Measurements from ENCODE around the gene RBM8A. TPM values are rescaled to one million over a fixed set of nuclear protein-coding genes. Genes with fewer than 3 reads are reported as not detected.

The RBM8A gene
- total RNA-seq, 1 donor: 111 TPM

- DNase-seq (ENCODE audit: low read depth): peak; percentile 87
- TF ChIP-seq, protein P1, sequence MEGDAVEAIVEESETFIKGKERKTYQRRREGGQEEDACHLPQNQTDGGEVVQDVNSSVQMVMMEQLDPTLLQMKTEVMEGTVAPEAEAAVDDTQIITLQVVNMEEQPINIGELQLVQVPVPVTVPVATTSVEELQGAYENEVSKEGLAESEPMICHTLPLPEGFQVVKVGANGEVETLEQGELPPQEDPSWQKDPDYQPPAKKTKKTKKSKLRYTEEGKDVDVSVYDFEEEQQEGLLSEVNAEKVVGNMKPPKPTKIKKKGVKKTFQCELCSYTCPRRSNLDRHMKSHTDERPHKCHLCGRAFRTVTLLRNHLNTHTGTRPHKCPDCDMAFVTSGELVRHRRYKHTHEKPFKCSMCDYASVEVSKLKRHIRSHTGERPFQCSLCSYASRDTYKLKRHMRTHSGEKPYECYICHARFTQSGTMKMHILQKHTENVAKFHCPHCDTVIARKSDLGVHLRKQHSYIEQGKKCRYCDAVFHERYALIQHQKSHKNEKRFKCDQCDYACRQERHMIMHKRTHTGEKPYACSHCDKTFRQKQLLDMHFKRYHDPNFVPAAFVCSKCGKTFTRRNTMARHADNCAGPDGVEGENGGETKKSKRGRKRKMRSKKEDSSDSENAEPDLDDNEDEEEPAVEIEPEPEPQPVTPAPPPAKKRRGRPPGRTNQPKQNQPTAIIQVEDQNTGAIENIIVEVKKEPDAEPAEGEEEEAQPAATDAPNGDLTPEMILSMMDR (IDR thresholded peaks at IDR 0.05; ENCODE audit: insufficient read depth, low read length): no peak
- H3K4me3 ChIP-seq (ENCODE audit: low read depth, low read length): peak overlapping the region; percentile 82
Measured at GRCh38 chr1:145956781-145957442, 29.6 kb upstream of the RBM8A start.

DNA sequence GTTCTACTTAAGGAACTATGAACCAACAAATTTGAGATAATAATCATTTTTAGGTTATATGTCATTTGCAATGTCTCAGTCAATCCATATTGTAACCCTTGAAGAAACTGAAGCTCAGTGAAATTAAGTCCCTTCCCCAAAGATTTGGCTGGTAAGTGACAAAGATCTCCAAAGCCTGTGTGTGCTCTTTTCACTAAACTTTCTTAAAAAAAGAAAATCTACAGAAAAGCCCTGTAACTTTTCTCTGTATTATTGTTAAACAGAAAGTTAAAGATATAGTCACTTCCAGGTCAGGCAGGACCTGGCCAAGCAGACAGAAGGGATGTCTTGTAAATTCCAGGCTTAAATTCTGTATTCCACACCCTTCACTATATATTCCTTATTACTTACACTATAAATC, 29.1 kb upstream of the RBM8A start:
- TF ChIP-seq, protein P1 (IDR thresholded peaks at IDR 0.05; ENCODE audit: insufficient read depth, low read length): no peak
- no peak for DNase-seq (ENCODE audit: low read depth)

DNA sequence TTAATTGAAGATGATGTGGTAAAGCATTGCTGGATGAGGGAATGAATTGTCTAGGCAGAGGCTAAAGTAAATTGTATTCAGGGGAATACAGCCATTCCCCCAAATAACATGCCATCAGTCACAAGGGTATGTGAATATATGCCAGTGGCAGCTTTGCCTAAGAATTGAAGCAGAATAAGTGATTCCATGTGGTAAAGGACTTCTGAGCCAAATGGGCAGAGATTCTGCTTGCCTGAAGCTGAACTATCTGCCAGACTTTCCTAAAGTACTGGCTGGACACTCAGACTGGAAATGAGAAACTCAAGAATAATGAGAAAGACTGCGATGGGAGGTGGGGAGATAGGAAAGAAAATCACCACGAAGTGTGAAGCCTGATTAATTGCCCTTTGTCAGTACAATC, 28.2 kb upstream of the RBM8A start:
- TF ChIP-seq, protein P1 (IDR thresholded peaks at IDR 0.05; ENCODE audit: insufficient read depth, low read length): no peak
- peak overlapping the region; percentile 82 for H3K4me3 ChIP-seq (ENCODE audit: low read depth, low read length)
- DNase-seq (ENCODE audit: low read depth): peak; percentile 76

More for the DNA sequence above, 29.1 kb upstream of the RBM8A start:
- peak overlapping the region; percentile 82 for H3K4me3 ChIP-seq (ENCODE audit: low read depth, low read length)

- DNase-seq (ENCODE audit: low read depth): peak; percentile 7
- TF ChIP-seq, protein P1 (IDR thresholded peaks at IDR 0.05; ENCODE audit: insufficient read depth, low read length): no peak
- no peak overlapping the region for H3K4me3 ChIP-seq (ENCODE audit: low read depth, low read length)
Measured at GRCh38 chr1:145953861-145954260, 26.6 kb upstream of the RBM8A start.

GRCh38 chr1:145952903-145953302, 25.6 kb upstream of the RBM8A start:
- TF ChIP-seq, protein P1 (IDR thresholded peaks at IDR 0.05; ENCODE audit: insufficient read depth, low read length): no peak
- no peak for DNase-seq (ENCODE audit: low read depth)
- no peak overlapping the region for H3K4me3 ChIP-seq (ENCODE audit: low read depth, low read length)

- no peak for DNase-seq (ENCODE audit: low read depth)
- TF ChIP-seq, protein P1 (IDR thresholded peaks at IDR 0.05; ENCODE audit: insufficient read depth, low read length): no peak
- no peak overlapping the region for H3K4me3 ChIP-seq (ENCODE audit: low read depth, low read length)
Measured at GRCh38 chr1:145951526-145951925, 24.2 kb upstream of the RBM8A start.

GRCh38 chr1:145949219-145949618, 21.9 kb upstream of the RBM8A start:
- no peak for DNase-seq (ENCODE audit: low read depth)
- TF ChIP-seq, protein P1 (IDR thresholded peaks at IDR 0.05; ENCODE audit: insufficient read depth, low read length): no peak
- no peak overlapping the region for H3K4me3 ChIP-seq (ENCODE audit: low read depth, low read length)

All from fibroblast of the aortic adventitia (primary cell).